Skin epidermis (tissue), 12 donors: ENCODE data around the gene TBC1D22A.

ENCODE experiments used
- H3K27ac ChIP-seq, 21 experiments: fragments of 200-600 bp; sonication (generic) in 11 of 21; one replicate each; pipeline ENCODE4 v1.5.0; 2020; ENCODE audit warnings: mild to moderate bottlenecking in 3 of 21, inconsistent platforms in 2 of 21, moderate library complexity in 2 of 21
- H3K4me3 ChIP-seq, 7 experiments: fragments of 200-600 bp; sonication (generic) in 2 of 7; one replicate each; pipeline ENCODE4 v1.5.0; 2020; ENCODE audit warnings: inconsistent platforms in 2 of 7, mild to moderate bottlenecking in 2 of 7, moderate library complexity in 1 of 7

The TBC1D22A gene

DNA sequence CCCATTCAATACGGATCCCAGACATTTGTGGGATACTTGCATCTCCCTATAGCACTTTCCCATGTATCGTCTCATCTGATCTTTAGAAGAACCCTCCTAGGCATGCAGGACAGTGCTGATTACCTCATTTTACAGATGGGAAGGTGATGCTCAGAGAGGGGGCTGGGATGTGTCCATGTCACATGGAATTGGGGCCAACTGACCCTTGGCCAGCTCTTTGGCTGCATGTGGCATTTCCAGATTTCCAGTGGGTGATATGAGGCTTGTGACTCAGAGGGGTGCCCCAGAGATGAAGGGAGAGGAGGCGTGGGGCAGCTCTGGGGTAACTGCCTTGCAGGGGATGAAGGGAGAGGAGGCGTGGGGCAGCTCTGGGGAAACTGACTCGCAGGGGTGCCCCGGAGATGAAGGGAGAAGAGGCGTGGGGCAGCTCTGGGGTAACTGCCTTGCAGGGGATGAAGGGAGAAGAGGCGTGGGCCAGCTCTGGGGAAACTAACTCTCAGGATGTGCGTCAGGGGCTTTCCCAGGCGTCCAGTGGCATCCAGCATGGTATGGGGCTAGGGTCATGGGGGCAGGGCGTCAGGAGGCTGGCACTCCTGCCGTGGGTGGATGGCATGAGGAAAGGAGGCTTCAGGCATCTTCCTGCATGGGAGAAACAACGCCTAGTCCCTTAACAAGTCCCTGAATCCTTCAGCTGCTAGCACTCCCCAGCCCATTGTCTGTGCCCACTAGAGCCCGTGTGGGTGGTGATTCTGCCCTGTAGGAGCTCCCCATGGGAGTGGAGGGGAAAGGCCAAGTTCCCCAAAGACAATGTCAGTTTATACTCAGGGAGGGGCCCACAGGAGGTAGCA is 12.5 kb upstream of the TBC1D22A start:
- Histone ChIP-seq H3K4me3 (no peak overlapping the region), H3K27ac (peak overlapping the region in 16 of 21 experiments; percentile 0 to 91 (median 54))

DNA sequence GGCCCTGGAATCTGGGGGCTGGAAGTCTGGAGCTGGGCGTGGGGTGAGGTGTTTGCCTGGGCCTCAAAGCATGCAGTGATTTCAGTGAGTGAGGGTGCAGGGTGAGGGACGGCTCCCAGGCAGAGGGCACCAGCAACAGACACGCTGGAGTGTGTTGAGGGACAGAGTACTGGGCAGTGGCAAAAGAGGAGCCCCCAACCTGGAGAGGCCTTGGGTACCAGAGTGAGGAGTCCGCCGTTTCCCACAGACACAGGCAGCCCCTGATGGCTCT is 12.0 kb upstream of the TBC1D22A start:
- Histone ChIP-seq H3K4me3 (no peak overlapping the region), H3K27ac (peak overlapping the region in 13 of 21 experiments; percentile 18 to 91 (median 54))

DNA sequence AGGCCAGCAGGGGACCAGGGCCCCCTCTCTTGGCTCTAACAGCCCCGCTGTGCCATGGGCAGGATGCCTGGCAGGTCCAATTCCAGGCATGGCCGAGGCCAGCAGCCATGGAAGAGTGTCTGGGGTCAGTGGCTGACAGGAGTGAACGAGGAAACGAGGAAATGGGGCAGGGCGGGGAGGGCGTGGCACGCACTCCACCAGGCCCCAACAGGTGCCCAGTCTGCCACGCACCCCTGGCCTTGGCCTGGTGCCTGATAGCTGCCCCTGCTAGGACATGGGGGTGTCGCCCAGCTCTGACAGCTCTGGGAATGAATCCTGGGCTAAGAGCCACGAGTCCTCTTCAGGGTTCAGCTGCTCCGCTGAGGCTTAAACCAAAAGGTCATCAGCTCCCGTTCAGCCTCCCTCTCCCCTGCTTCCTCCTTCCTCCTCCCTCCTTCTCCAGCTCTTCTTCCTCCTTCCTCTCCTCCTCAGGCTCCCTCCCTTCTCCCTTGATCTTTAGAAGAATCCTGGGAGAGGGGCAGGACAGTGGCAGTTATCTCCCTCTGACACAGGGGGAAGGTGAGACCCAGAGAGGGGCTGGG is 11.5 kb upstream of the TBC1D22A start:
- no peak overlapping the region for H3K4me3 ChIP-seq
- peak overlapping the region in 7 of 21 experiments; percentile 24 to 91 (median 70) for H3K27ac ChIP-seq

DNA sequence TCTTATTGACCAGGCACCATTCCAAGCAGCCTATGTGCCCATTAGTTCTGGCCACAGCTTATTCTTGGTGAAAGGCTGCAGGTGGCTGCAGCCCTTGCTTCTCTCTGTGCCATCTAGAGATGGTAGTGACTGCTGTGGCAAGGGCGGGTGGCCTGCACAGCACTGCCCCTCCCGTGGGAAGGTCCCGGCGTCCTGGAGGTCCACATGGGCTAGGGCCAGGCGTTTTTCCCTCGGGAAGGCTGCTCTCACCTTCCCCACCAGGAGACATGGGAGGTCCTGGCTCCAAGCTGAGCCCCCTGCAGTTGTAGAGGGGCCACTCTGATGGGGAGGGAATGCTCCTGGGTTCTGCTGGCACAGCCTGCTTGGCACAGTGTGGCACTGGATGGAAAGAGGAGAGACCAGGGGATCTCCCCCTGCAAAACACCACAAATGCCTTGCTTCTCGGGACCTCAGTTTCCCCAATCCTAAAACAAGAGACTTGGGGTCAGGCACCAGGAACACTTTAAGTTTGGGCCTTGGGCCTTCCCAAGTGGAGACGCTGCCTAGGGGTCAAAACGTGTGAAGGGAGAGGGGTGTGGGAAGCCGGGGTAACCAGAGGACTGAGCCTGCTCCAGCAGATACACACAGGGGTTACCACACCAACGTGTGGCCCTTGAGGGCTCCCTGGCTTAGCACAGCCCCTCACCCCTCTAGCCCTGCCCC is 10.0 kb upstream of the TBC1D22A start:
- peak overlapping the region in 16 of 21 experiments; percentile 13 to 97 (median 86) for H3K27ac ChIP-seq

DNA sequence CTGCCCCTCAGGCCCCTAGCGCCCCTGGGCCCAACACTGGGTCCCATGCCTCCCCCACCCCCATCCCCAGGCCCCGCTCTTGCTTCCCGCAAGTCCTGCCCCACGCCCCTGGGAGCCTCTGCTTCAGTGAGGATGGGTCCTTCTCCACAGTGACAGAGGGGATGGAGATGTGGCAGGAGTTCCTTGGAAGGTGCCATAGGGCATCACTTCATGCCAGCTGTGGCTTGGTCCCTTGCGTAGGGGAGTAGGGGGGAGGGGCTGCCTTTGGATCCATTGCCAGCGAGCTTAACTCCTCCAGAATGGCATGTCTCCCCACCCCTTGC is 9.5 kb upstream of the TBC1D22A start:
- Histone ChIP-seq H3K27ac (peak overlapping the region in 18 of 21 experiments; percentile 13 to 97 (median 86)), H3K4me3 (no peak overlapping the region)

More for the DNA sequence above, 10.0 kb upstream of the TBC1D22A start:
- H3K4me3 ChIP-seq, result no peak overlapping the region

DNA sequence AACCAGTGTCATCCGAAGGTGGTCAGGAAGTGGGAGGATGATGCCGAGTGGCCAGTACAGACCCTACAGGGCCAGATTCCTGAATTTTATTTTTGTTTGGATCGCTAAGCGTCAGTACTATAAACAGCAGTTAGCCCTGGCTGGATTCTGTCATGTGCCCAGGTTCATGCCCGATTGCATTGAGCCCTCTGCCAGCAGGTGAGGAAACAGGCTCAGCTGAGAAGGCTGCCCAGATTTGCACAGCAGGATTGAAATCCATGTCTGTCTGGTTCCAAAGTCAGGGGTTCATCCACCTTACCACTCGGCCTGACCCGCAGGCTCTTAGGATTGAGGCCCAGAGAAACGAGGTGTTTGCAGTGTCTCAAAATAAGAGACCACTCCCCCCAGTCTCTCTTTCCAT is 9.1 kb upstream of the TBC1D22A start:
- Histone ChIP-seq H3K4me3 (no peak overlapping the region), H3K27ac (peak overlapping the region in 20 of 21 experiments; percentile 67 to 97 (median 84))

DNA sequence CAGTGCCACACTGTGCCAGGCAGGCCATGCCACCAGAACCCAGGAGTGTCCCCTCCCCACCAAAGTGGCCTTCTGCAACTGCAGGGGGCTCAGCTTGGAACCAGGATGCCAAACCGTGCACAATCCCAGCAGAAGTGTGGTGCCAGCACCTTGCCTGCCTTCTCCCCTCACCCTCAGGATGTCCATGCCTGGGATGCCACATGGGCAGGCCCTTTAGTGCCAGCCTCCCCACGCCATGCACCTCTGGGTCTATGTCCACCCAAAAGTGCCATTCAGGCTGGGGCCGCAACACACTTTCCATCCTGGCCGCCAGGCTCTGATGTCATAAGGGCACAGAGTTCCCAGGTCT is 8.7 kb upstream of the TBC1D22A start:
- H3K4me3 ChIP-seq, result no peak overlapping the region
- H3K27ac ChIP-seq, result peak overlapping the region; percentile 26 to 97 (median 83)

DNA sequence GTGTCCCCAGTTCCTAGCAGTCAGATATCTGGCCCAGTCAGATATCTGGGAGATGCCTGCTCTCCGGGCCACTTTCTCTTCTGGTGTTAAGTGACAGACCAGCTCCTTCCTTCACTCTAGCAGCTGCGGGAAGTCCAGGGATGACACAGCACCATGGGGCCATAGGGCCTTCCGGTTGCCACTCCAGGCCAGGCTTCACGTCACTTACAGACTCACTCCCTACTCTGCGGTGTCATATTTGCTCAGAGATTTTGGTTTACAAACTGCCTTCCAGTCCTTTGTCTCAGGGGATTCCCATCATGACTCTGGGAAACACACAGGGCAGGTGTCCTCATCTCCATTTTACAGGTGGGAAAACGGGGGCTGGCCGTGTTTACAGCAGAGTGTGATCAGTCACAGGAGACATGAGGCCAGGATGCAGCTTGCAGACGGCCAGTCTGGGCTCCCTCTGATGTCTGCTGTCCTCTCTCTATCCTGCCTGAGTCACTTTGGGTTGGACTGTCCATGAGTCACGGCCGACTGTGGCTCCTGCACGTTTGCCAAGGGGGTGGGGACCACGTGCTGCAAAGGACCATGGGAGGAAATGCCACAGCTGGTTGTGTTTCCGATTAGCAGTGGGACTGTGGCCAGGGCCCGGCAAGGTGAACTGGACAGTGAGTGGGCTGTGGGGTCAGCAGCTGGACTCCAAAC is 8.2 kb upstream of the TBC1D22A start:
- Histone ChIP-seq H3K4me3 (no peak overlapping the region), H3K27ac (peak overlapping the region; percentile 26 to 97 (median 83))

DNA sequence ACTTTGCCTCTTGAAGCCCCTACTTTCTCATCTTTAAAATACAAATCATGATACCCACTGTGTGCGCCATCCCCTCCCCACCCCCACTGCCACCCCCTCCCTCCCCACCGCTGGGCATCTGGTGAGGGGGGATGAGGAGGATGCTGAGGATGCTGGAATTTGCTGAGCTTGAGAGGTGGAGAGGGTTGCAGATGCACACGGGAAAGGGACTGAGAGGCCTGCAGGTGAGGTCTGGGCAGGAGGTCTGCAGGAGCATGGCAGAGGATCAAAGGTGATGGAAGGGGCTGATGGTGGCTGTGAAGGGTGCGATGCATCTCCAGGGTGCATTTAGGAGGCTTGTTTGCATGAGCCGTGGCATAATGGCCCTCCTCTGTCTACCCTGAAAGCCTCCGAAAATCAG is 7.6 kb upstream of the TBC1D22A start:
- Histone ChIP-seq H3K4me3 (no peak overlapping the region), H3K27ac (peak overlapping the region in 18 of 21 experiments; percentile 11 to 97 (median 86))

DNA sequence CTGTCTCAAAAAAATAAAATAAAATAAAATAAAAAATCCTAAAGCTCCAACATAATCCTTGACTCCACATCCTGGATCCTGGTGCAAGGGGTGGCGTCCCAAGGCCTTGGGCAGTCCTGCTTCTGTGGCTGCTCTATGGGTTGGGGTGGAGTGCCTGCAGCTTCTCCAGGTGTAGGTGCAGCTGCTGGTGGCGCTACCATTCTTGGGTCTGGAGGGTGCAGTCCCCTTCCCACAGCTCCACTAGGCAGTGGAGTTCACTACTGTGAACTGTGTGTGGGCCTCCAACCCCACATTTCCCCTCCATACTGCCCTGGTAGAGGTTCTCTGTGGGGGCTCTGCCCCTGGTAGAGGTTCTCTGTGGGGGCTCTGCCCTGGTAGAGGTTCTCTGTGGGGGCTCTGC is 6.9 kb upstream of the TBC1D22A start:
- Histone ChIP-seq H3K27ac (no peak overlapping the region), H3K4me3 (no peak overlapping the region)

DNA sequence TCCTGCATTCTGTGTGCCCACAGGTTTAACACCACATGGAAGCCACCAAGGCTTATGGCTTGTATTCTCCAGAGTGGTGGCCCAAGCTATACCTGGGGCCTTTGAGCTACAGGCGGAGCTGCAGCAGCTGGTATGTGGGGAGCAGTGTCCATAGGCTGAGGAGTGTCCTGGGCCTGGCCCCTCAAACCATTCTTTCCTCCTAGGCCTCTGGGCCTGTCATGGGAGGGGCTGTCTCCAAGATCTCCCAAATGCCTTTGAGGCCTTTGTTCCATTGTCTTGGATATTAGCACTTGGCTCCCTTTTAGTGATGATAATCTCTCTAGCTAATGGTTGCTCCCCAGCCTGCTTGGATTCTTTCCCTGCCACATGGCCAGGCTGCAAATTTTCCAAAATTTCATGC is 6.4 kb upstream of the TBC1D22A start:
- Histone ChIP-seq H3K4me3 (no peak overlapping the region), H3K27ac (peak overlapping the region in 1 of 21 experiments; percentile 11)

DNA sequence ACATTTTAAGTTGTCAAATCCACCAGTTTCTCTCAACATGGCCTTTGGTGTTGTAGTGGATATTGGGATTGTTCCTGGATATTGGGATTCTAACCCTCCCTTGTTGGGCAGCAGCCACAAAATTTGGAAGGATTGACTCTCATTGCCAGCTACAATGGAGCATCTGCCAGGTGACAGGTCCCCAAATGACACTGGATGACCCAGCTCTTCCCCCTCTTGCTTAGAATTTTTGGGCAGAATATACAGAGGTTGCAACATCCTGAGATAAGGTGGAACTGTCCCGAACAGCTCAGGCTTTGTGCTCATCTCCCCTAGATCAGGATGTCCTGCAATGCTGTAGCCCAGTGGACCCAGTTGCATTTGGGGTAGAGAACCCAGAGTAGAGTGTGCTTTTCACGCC is 5.3 kb upstream of the TBC1D22A start:
- H3K27ac ChIP-seq, result no peak overlapping the region
- no peak overlapping the region for H3K4me3 ChIP-seq

DNA sequence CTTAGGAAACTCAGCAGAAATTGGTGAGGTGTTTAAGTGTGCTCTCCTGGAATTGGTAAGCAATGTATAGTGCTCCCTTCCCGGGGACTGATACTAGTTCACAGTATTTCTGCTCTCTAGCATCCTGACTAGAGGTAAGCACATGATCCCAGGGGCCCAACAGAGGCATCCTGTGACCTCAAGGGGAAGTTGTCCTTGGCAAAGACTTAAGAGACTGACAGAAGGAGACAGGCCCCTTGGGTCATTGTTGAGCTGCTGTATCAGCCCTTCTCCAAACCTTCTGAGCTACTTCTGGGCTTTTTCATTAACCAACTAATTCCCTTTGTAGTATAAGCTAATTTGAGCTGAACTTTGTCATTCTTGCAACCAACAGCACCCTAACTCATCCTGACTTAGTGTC is 4.3 kb upstream of the TBC1D22A start:
- H3K27ac ChIP-seq, result peak overlapping the region in 2 of 21 experiments; percentile 15 to 50

DNA sequence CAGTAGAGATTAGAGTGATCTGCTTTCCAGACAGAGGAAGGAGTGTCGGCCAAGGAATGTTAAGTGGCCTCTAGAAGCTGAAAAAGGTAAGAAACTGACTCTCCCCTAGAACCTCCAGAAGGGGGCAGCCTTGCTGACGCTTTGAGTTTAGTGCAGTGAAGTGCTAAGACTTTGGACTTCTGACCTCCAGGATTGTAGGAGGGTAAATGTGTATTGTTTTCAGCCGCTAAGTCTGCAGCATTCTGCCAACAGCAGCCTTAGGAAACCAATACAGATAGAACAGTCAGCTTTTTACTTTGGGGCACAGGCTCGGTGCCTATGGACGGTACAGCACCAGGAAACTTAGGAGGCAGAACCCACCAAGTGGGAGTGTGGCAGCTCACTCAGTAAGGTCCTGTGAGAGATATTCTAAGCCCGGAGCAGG is 3.6 kb upstream of the TBC1D22A start:
- no peak overlapping the region for H3K4me3 ChIP-seq
- peak overlapping the region in 3 of 21 experiments; percentile 5 to 50 (median 6) for H3K27ac ChIP-seq

More for the DNA sequence above, 4.3 kb upstream of the TBC1D22A start:
- H3K4me3 ChIP-seq, result no peak overlapping the region

DNA sequence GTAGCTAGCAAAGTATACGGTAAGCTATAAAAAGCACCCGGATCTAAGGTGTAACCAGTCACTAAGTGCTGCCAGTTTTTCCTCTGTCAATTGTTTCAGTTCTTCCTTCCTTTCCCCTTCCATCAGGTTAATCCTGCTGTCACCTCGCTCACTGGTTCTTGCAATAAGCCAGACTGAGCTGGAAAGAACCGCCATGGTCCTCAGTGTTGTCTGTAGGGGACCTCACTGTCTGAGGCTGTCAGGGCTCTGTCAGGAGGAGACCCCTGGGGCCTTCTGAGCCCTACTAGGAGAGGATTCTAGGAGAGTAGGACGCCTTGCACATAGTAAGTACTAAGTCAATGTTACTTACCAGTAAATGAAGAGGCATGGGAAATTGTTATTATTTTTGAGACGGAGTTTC is 1.4 kb upstream of the TBC1D22A start:
- H3K4me3 ChIP-seq, result peak overlapping the region in 2 of 7 experiments; percentile 83 to 84
- peak overlapping the region in 8 of 21 experiments; percentile 9 to 99 (median 92) for H3K27ac ChIP-seq

DNA sequence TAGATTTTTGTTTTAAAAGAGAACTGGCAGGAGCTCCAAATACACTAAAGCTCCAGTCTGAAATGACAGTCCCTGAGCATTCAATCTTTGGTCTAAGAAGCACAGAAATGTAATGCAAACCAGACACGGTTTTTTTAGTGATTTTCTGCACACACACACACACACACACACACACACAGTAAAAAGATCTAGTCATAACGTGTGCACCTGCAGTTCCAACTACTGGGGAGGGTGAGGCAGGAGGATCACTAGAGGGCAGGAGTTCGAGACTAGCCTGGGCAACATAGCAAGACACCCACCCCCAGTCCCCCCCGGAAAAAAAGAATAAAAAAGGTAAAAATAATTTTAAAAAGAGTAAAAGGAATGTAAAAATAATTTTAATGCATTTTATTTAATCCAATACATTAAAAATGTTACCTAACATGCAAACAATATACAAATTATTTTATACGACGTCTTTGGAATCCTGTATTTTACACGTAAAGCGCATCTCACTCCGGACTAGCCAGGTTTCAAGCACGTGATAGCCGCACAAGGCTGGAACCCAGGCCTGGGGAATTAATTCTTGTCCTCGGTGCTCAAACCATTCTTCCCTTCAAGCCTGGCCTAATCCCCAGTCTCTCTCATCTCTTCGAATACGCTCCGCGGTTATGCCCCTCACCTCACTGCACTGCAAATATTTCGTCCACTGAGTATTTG is 762 bp upstream of the TBC1D22A start:
- Histone ChIP-seq H3K4me3 (peak overlapping the region; percentile 57 to 97 (median 83)), H3K27ac (peak overlapping the region; percentile 77 to 99 (median 95))

DNA sequence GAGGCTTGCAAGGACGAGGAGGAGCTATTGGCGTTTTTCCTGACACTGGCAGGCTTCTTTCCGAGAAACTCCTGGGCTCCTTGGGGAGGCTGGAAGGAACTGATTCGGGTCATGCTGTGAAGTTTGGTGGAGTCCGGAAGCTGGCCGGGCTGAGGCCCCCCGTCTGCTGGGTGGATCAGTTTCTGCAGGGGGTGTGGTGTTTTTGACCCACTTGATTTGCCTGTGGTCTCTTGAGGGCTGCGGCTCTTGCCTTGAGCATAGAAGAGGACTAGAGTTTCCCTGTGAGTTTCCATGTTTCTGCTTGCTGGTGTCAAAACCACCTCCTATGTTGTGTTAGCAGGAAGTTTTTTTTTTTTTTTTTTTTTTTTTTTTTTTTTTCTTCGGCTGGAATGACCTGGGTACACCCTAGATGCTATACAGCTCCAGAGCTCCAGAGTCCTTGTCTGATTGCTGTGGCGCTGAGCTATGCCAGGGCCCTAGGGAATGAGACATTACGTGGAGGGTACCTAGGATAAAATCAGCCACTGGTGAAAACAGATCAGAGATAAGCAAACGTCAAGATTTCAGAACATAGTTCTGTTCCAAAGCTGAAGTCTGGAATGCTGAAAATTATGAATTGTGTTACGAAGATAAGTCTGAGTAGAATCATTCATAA is 728 bp downstream of the TBC1D22A start:
- H3K27ac ChIP-seq, result peak overlapping the region; percentile 77 to 99 (median 95)
- peak overlapping the region; percentile 57 to 97 (median 83) for H3K4me3 ChIP-seq

DNA sequence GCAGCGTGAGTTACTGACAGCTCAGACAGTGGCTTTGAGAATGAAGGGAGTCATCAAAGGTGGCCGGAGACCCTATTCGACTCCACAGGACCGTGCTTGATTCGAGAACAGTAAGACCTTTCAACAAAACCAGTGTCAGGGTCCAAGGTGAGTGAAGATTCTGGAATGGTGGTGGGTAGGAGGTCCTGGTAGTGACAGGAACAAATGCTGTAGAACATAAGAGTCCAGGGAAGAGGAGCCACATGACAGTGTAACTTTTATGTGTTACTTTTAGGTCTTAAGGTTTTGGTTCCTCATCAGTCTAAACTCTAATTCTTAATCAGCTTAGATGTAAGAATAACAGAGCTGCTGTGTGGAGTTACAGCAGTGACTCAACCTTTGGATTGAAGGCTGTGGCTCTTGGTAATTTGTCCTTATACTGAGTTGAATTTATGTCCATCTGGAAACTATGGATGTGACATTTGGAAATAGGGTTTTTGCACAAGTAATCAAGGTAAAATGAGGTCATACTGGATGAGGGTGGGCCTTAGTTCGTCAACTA is 1.8 kb downstream of the TBC1D22A start:
- Histone ChIP-seq H3K4me3 (no peak overlapping the region), H3K27ac (peak overlapping the region in 7 of 21 experiments; percentile 26 to 99 (median 92))
